DND-41 (cell line): ENCODE data around the gene VAPB.

Experiments used
- ATAC-seq: fragments of 200-7000 bp; cut with Tn5 transposase; 3 replicates; pipeline ENCODE4 v1.9.1; 2021; ENCODE audit warnings: low read depth; ENCODE audit not compliant: insufficient read depth
- DNase-seq: peaks from one replicate; pipeline ENCODE4 v3.0.0-alpha.2; 2020
- H2AFZ ChIP-seq: 2 replicates; pipeline ENCODE4 v1.6.0; 2012; ENCODE audit warnings: low read depth, low read length
- H3K27ac ChIP-seq: 2 replicates; pipeline ENCODE4 v1.5.1; 2012; ENCODE audit warnings: low read length, inconsistent platforms
- H3K27me3 ChIP-seq: fragments of 200-600 bp; sonication (generic); 2 replicates; pipeline ENCODE4 v1.6.0; 2012; ENCODE audit warnings: low read length, mild to moderate bottlenecking, inconsistent platforms; ENCODE audit not compliant: insufficient read depth, poor library complexity
- H3K36me3 ChIP-seq: 2 replicates; pipeline ENCODE4 v1.5.1; 2012; ENCODE audit warnings: low read length, inconsistent platforms; ENCODE audit not compliant: insufficient read depth
- H3K4me1 ChIP-seq: 2 replicates; pipeline ENCODE4 v1.5.1; 2012; ENCODE audit warnings: mild to moderate bottlenecking, low read length; ENCODE audit not compliant: insufficient read depth
- H3K4me2 ChIP-seq: 2 replicates; pipeline ENCODE4 v1.6.0; 2012; ENCODE audit warnings: mild to moderate bottlenecking, moderate library complexity, low read length, inconsistent platforms; ENCODE audit not compliant: insufficient read depth
- H3K4me3 ChIP-seq, 2 experiments: fragments of 200-600 bp in 1 of 2; shearing (Covaris generic) in 1 of 2; 2 replicates each; pipeline ENCODE4 v1.5.1; 2012 to 2016; ENCODE audit warnings: inconsistent platforms in 2 of 2, low read length in 2 of 2, mild to moderate bottlenecking in 2 of 2, low read depth in 1 of 2, moderate library complexity in 1 of 2
- H3K79me2 ChIP-seq: 2 replicates; pipeline ENCODE4 v1.6.0; 2012; ENCODE audit warnings: low read length, inconsistent platforms; ENCODE audit not compliant: insufficient read depth
- H3K9ac ChIP-seq: 2 replicates; pipeline ENCODE4 v1.6.0; 2012; ENCODE audit warnings: low read depth, mild to moderate bottlenecking, inconsistent platforms, low read length, moderate library complexity
- H3K9me3 ChIP-seq: 2 replicates; pipeline ENCODE4 v1.5.1; 2012; ENCODE audit warnings: low read length, moderate library complexity, mild to moderate bottlenecking, inconsistent platforms; ENCODE audit not compliant: insufficient read depth, severe bottlenecking
- H4K20me1 ChIP-seq: 2 replicates; pipeline ENCODE4 v1.6.0; 2012; ENCODE audit warnings: low read length; ENCODE audit not compliant: insufficient read depth
- CTCF ChIP-seq: IDR thresholded peaks from 2 replicates; pipeline ENCODE4 v1.5.1; 2012; ENCODE audit warnings: borderline replicate concordance, low read length, moderate library complexity, mild to moderate bottlenecking; ENCODE audit not compliant: poor library complexity, severe bottlenecking; ENCODE audit errors: extremely low read depth
- EZH2 ChIP-seq: IDR thresholded peaks from 3 replicates; pipeline ENCODE4 v1.6.1; 2012; ENCODE audit warnings: borderline replicate concordance, low read depth, mild to moderate bottlenecking, moderate library complexity, low read length, inconsistent platforms; ENCODE audit not compliant: severe bottlenecking

VAPB gene

GRCh38 chr20:58478141-58478805, 89.2 kb downstream of the VAPB start:
- no peak overlapping the region for H3K9ac ChIP-seq
- ATAC-seq, result no peak
- H2AFZ ChIP-seq, result no peak overlapping the region
- H3K4me3 ChIP-seq, result no peak overlapping the region
- no peaks in the 10 kb centered on the region for H3K4me1 ChIP-seq
- peaks cover 25% of the 10 kb centered on the region for H3K9me3 ChIP-seq
- TF ChIP-seq EZH2, result no peak
- no peak for TF ChIP-seq CTCF
- no peak overlapping the region for H3K4me2 ChIP-seq
- H3K27me3 ChIP-seq, result no peaks in the 10 kb centered on the region
- H4K20me1 ChIP-seq, result peaks cover 3% of the 10 kb centered on the region; the same call in 1 of the 2 replicates
- H3K36me3 ChIP-seq, result no peaks in the 10 kb centered on the region
- DNase-seq, result no peak
- no peak overlapping the region for H3K27ac ChIP-seq
- no peaks in the 10 kb centered on the region for H3K79me2 ChIP-seq

- Histone ChIP-seq H3K4me1 (no peaks in the 10 kb centered on the region), H3K9me3 (peaks cover 25% of the 10 kb centered on the region), H3K79me2 (no peaks in the 10 kb centered on the region), H4K20me1 (no peaks in the 10 kb centered on the region), H2AFZ (no peak overlapping the region), H3K4me2 (no peak overlapping the region), H3K9ac (no peak overlapping the region), H3K27ac (no peak overlapping the region), H3K27me3 (no peaks in the 10 kb centered on the region), H3K36me3 (no peaks in the 10 kb centered on the region), H3K4me3 (no peak overlapping the region)
- DNase-seq (no peak), ATAC-seq (no peak)
- TF ChIP-seq CTCF, result no peak
- TF ChIP-seq EZH2, result no peak
Observed at GRCh38 chr20:58479726-58480440, 90.9 kb downstream of the VAPB start.

GRCh38 chr20:58480551-58481336, 91.7 kb downstream of the VAPB start:
- DNase-seq, result no peak
- Histone ChIP-seq H3K36me3 (no peaks in the 10 kb centered on the region), H4K20me1 (no peaks in the 10 kb centered on the region), H3K9ac (no peak overlapping the region), H3K27ac (no peak overlapping the region), H2AFZ (no peak overlapping the region), H3K4me1 (no peaks in the 10 kb centered on the region), H3K27me3 (no peaks in the 10 kb centered on the region), H3K9me3 (peaks cover 33% of the 10 kb centered on the region), H3K4me3 (no peak overlapping the region), H3K79me2 (no peaks in the 10 kb centered on the region), H3K4me2 (no peak overlapping the region)
- TF ChIP-seq CTCF (no peak), EZH2 (no peak)
- ATAC-seq, result no peak
